HCT116 (cell line): Measurements from ENCODE around the gene THOC1. TPM values are rescaled to one million over a fixed set of nuclear protein-coding genes. Genes with fewer than 3 reads are reported as not detected.

Experiments
- ATAC-seq: fragments of 200-7000 bp; cut with Tn5 transposase; 2 replicates; pipeline ENCODE4 v1.9.1; 2020; ENCODE audit warnings: mild to moderate bottlenecking, moderate library complexity
- BruUV-seq: library from RNA; stranded (reverse); fragments of 400-500 nt; replicated peaks from 2 replicates; lab custom pipeline; 2021; lab: Mats Ljungman, UMichigan
- CTCF ChIA-PET: fragments of 300-600 bp; sonication (Branson Sonifier 250); formaldehyde crosslinking; loops from one replicate; lab custom pipeline; 2021; ENCODE audit warnings: antibody characterized with exemption; lab: Charles Lee
- POLR2A ChIA-PET: fragments of 300-600, 350-600 bp; sonication (Branson Sonifier 250); formaldehyde crosslinking; loops from one replicate; lab custom pipeline; 2021; ENCODE audit warnings: antibody characterized with exemption; lab: Charles Lee
- RAD21 ChIA-PET, 2 experiments: fragments of 300-600 bp; sonication (Branson Sonifier 250); formaldehyde crosslinking; loops; one replicate each; lab custom pipeline; 2023; ENCODE audit warnings: low total read pairs in 2 of 2; ENCODE audit not compliant: uncharacterized antibody in 2 of 2, unreplicated experiment in 2 of 2, low non-redundant PET in 1 of 2; lab: Charles Lee
- DNase-seq: peaks from one replicate; pipeline ENCODE4 v3.0.0-alpha.2; 2010; ENCODE audit warnings: low read depth, low spot score
- H2AFZ ChIP-seq: fragments of 200-600 bp; shearing (Covaris generic), sonication (generic); 2 replicates; pipeline ENCODE4 v1.6.1; 2017; ENCODE audit warnings: low read depth, mixed run types, mixed read lengths, antibody characterized with exemption, low read length; ENCODE audit not compliant: poor library complexity, severe bottlenecking
- H3K27ac ChIP-seq: 2 replicates; pipeline ENCODE4 v1.5.1; 2012; ENCODE audit warnings: low read depth, low read length
- H3K27me3 ChIP-seq: fragments of 200-600 bp; sonication (generic); 2 replicates; pipeline ENCODE4 v1.6.1; 2016; ENCODE audit warnings: mixed run types, low read length, mixed read lengths; ENCODE audit not compliant: insufficient read depth
- H3K36me3 ChIP-seq, 2 experiments: fragments of 200-500 bp in 1 of 2; fragments of 200-600 bp in 1 of 2; sonication (Bioruptor generic) in 1 of 2; sonication (generic) in 1 of 2; 2 replicates each; pipeline versions ENCODE4 v1.5.1 to v1.6.1; 2014 to 2016; ENCODE audit warnings: low read length in 2 of 2, inconsistent platforms in 1 of 2, mixed read lengths in 1 of 2, mixed run types in 1 of 2; ENCODE audit not compliant: insufficient read depth in 2 of 2, control insufficient read depth in 1 of 2
- H3K4me1 ChIP-seq, 2 experiments: fragments of 200-600 bp in 1 of 2; sonication (generic) in 1 of 2; 2 replicates each; pipeline versions ENCODE4 v1.5.1 to v1.6.1; 2012 to 2017; ENCODE audit warnings: low read length in 2 of 2, inconsistent platforms in 1 of 2, mild to moderate bottlenecking in 1 of 2, mixed read lengths in 1 of 2, mixed run types in 1 of 2, moderate library complexity in 1 of 2; ENCODE audit not compliant: insufficient read depth in 2 of 2, control insufficient read depth in 1 of 2
- H3K4me2 ChIP-seq: fragments of 200-600 bp; sonication (generic); 2 replicates; pipeline ENCODE4 v1.6.1; 2017; ENCODE audit warnings: mixed run types, low read length, mixed read lengths
- H3K4me3 ChIP-seq, 2 experiments: fragments of 200-600 bp in 1 of 2; sonication (generic) in 1 of 2; replicated peaks in 1 of 2; 2 replicates each; pipeline ENCODE4 v1.5.1; 2011 to 2016; ENCODE audit warnings: low read length in 2 of 2, control low read depth in 1 of 2, low read depth in 1 of 2, mild to moderate bottlenecking in 1 of 2, mixed read lengths in 1 of 2, mixed run types in 1 of 2
- H3K79me2 ChIP-seq: fragments of 200-600 bp; sonication (generic); 2 replicates; pipeline ENCODE4 v1.6.1; 2017; ENCODE audit warnings: mild to moderate bottlenecking, mixed run types, low read length, moderate library complexity, mixed read lengths; ENCODE audit not compliant: insufficient read depth
- H3K9ac ChIP-seq: fragments of 200-600 bp; sonication (generic); 2 replicates; pipeline ENCODE4 v1.6.1; 2016; ENCODE audit warnings: low read length, mixed read lengths
- H3K9me2 ChIP-seq: fragments of 200-600 bp; sonication (generic), shearing (Covaris generic); 2 replicates; pipeline ENCODE4 v1.6.1; 2017; ENCODE audit warnings: mixed run types, mild to moderate bottlenecking, moderate library complexity; ENCODE audit not compliant: insufficient read depth
- H3K9me3 ChIP-seq, 2 experiments: fragments of 200-500 bp in 1 of 2; fragments of 200-600 bp in 1 of 2; sonication (Bioruptor generic) in 1 of 2; sonication (generic) in 1 of 2; 2 replicates each; pipeline ENCODE4 v1.6.1; 2014 to 2017; ENCODE audit warnings: low read length in 2 of 2, mixed read lengths in 2 of 2, inconsistent platforms in 1 of 2, low read depth in 1 of 2, mild to moderate bottlenecking in 1 of 2, mixed run types in 1 of 2, moderate library complexity in 1 of 2; ENCODE audit not compliant: control insufficient read depth in 1 of 2, insufficient read depth in 1 of 2
- H4K20me1 ChIP-seq: fragments of 200-600 bp; sonication (generic), shearing (Covaris generic); 2 replicates; pipeline ENCODE4 v1.6.1; 2017; ENCODE audit warnings: mixed run types, mild to moderate bottlenecking, moderate library complexity; ENCODE audit not compliant: insufficient read depth
- CBX3 ChIP-seq: IDR thresholded peaks from 2 replicates; pipeline ENCODE4 v1.6.1; 2012; ENCODE audit warnings: low read depth
- CEBPB ChIP-seq: IDR thresholded peaks from 2 replicates; pipeline ENCODE4 v1.6.1; 2012; ENCODE audit warnings: low read depth
- EGR1 ChIP-seq: IDR thresholded peaks from 2 replicates; pipeline ENCODE4 v1.6.1; 2012; ENCODE audit warnings: low read depth
- ELF1 ChIP-seq: IDR thresholded peaks from 2 replicates; pipeline ENCODE4 v1.6.1; 2012; ENCODE audit warnings: low read depth, borderline replicate concordance
- EZH2 ChIP-seq: fragments of 200-600 bp; sonication (generic); IDR thresholded peaks from 2 replicates; pipeline ENCODE4 v1.6.1; 2017; ENCODE audit warnings: antibody characterized with exemption, mixed run types
- EZH2phosphoT487 ChIP-seq: fragments of 200-600 bp; IDR thresholded peaks from 2 replicates; pipeline ENCODE4 v1.6.1; 2018; ENCODE audit warnings: antibody characterized with exemption, borderline replicate concordance
- FOSL1 ChIP-seq: IDR thresholded peaks from 2 replicates; pipeline ENCODE4 v1.6.1; 2012; ENCODE audit warnings: low read depth
- MAX ChIP-seq: IDR thresholded peaks from 2 replicates; pipeline ENCODE4 v1.6.1; 2012
- POLR2AphosphoS5 ChIP-seq: IDR thresholded peaks from 2 replicates; pipeline ENCODE4 v1.6.1; 2011; ENCODE audit warnings: mild to moderate bottlenecking, low read depth, low read length, moderate library complexity
- RAD21 ChIP-seq: IDR thresholded peaks from 2 replicates; pipeline ENCODE4 v1.6.1; 2012; ENCODE audit warnings: low read depth, mild to moderate bottlenecking
- SIN3A ChIP-seq: IDR thresholded peaks from 2 replicates; pipeline ENCODE4 v1.6.1; 2012; ENCODE audit warnings: low read depth
- SP1 ChIP-seq: IDR thresholded peaks from 2 replicates; pipeline ENCODE4 v1.6.1; 2012; ENCODE audit warnings: low read depth
- SRF ChIP-seq: IDR thresholded peaks from 2 replicates; pipeline ENCODE4 v1.6.1; 2012; ENCODE audit warnings: low read depth
- TCF7L2 ChIP-seq: IDR thresholded peaks from 2 replicates; pipeline ENCODE4 v1.7.0; 2011; ENCODE audit warnings: borderline replicate concordance, inconsistent platforms; ENCODE audit not compliant: insufficient read depth, insufficient read length; ENCODE audit errors: extremely low read depth
- YY1 ChIP-seq: IDR thresholded peaks from 2 replicates; pipeline ENCODE4 v1.6.1; 2011; ENCODE audit warnings: low read length, low read depth, moderate library complexity, mild to moderate bottlenecking; ENCODE audit not compliant: insufficient replicate concordance; ENCODE audit errors: extremely low read depth
- ZNF274 ChIP-seq: fragments of 200-500 bp; sonication (Bioruptor generic); IDR thresholded peaks from 2 replicates; pipeline ENCODE4 v1.6.1; 2014; ENCODE audit warnings: mild to moderate bottlenecking, low read depth, low read length, inconsistent platforms
- intact Hi-C: fragments of 100-400 bp; cut with micrococcal nuclease; formaldehyde crosslinking; loops from 2 replicates; pipeline ENCODE4 v1.10.0; 2022
- total RNA-seq: library from RNA; stranded (reverse); gene quantifications from one replicate; pipeline ENCODE4 v1.2.1, GENCODE V29; 2021; ENCODE audit not compliant: unreplicated experiment
- TF ChIP-seq, protein P1 (sequence below): IDR thresholded peaks from 2 replicates; pipeline ENCODE4 v1.6.1; 2011; ENCODE audit warnings: mild to moderate bottlenecking, low read length, moderate library complexity; ENCODE audit not compliant: insufficient replicate concordance; ENCODE audit errors: extremely low read depth
- TF ChIP-seq, protein P2 (sequence below): IDR thresholded peaks from 2 replicates; pipeline ENCODE4 v1.6.1; 2012
- TF ChIP-seq, protein P3 (sequence below), 3 experiments: fragments of 200-600 bp in 1 of 3; sonication (generic) in 1 of 3; IDR thresholded peaks in 2 of 3; conservative IDR thresholded peaks in 1 of 3; 2 replicates each; pipeline ENCODE4 v1.5.1; 2012 to 2017; ENCODE audit warnings: low read depth in 2 of 3, low read length in 2 of 3, antibody characterized with exemption in 1 of 3, borderline replicate concordance in 1 of 3, control low read depth in 1 of 3, mild to moderate bottlenecking in 1 of 3, mixed read lengths in 1 of 3, mixed run types in 1 of 3, moderate library complexity in 1 of 3; ENCODE audit not compliant: insufficient read depth in 1 of 3
- TF ChIP-seq, protein P4 (sequence below): IDR thresholded peaks from 2 replicates; pipeline ENCODE4 v1.6.1; 2012; ENCODE audit warnings: low read depth

Gene THOC1
- total RNA-seq, 1 experiment from 2014 or later: 26.0 TPM

DNA sequence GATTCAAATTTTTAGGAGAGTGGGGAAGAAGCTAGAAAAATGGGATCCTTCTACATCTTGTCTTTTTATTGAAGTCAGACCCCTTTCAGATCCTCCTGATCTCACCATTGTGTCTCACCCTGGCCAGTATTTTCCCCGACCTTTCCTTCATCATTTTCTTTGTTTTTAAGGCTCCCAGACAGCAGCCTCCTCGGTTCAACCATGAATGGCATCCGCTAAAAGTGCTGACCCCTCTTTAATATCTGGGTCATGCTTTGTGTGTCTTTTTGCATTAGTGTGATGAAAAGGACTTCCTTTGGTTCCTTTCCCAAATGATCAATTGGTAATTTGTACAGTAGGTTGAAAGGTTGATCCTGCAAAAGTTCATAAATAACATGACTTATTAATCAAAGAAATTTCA, 26.7 kb upstream of the THOC1 start:
- no peaks in the 10 kb centered on the region for H3K27me3 ChIP-seq

More for the DNA sequence above, 26.7 kb upstream of the THOC1 start:
- no peak overlapping the region for H3K9ac ChIP-seq
- H3K27ac ChIP-seq: no peak overlapping the region
- no TSS peak for BruUV-seq
- H3K79me2 ChIP-seq: no peaks in the 10 kb centered on the region
- DNase-seq: no peak
- no peak overlapping the region for H3K4me3 ChIP-seq
- ATAC-seq: no peak
- CTCF ChIA-PET: no interaction called here
- no peaks in the 10 kb centered on the region for H3K4me1 ChIP-seq
- no peaks in the 10 kb centered on the region for H3K36me3 ChIP-seq
- no peak overlapping the region for H2AFZ ChIP-seq
- TF ChIP-seq, protein P1, sequence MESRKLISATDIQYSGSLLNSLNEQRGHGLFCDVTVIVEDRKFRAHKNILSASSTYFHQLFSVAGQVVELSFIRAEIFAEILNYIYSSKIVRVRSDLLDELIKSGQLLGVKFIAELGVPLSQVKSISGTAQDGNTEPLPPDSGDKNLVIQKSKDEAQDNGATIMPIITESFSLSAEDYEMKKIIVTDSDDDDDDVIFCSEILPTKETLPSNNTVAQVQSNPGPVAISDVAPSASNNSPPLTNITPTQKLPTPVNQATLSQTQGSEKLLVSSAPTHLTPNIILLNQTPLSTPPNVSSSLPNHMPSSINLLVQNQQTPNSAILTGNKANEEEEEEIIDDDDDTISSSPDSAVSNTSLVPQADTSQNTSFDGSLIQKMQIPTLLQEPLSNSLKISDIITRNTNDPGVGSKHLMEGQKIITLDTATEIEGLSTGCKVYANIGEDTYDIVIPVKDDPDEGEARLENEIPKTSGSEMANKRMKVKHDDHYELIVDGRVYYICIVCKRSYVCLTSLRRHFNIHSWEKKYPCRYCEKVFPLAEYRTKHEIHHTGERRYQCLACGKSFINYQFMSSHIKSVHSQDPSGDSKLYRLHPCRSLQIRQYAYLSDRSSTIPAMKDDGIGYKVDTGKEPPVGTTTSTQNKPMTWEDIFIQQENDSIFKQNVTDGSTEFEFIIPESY: no peak
- no peak for TF ChIP-seq POLR2AphosphoS5
- TF ChIP-seq CBX3: no peak
- no peak for TF ChIP-seq RAD21
- TF ChIP-seq SIN3A: no peak
- TF ChIP-seq TCF7L2: no peak
- TF ChIP-seq, protein P2, sequence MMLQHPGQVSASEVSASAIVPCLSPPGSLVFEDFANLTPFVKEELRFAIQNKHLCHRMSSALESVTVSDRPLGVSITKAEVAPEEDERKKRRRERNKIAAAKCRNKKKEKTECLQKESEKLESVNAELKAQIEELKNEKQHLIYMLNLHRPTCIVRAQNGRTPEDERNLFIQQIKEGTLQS: no peak
- TF ChIP-seq, protein P3, sequence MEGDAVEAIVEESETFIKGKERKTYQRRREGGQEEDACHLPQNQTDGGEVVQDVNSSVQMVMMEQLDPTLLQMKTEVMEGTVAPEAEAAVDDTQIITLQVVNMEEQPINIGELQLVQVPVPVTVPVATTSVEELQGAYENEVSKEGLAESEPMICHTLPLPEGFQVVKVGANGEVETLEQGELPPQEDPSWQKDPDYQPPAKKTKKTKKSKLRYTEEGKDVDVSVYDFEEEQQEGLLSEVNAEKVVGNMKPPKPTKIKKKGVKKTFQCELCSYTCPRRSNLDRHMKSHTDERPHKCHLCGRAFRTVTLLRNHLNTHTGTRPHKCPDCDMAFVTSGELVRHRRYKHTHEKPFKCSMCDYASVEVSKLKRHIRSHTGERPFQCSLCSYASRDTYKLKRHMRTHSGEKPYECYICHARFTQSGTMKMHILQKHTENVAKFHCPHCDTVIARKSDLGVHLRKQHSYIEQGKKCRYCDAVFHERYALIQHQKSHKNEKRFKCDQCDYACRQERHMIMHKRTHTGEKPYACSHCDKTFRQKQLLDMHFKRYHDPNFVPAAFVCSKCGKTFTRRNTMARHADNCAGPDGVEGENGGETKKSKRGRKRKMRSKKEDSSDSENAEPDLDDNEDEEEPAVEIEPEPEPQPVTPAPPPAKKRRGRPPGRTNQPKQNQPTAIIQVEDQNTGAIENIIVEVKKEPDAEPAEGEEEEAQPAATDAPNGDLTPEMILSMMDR (IDR thresholded peaks at IDR 0.05 in 2 of 3, conservative IDR thresholded peaks at IDR 0.05 in 1 of 3; ENCODE audit: borderline replicate concordance in 1 of 3, insufficient read depth in 1 of 3, low read depth in 2 of 3, low read length in 2 of 3): no peak
- TF ChIP-seq EZH2phosphoT487: no peak
- TF ChIP-seq MAX: no peak
- no peak for TF ChIP-seq EGR1
- no peak for TF ChIP-seq ELF1
- TF ChIP-seq CEBPB: no peak
- no peak for TF ChIP-seq ZNF274
- TF ChIP-seq SRF: no peak
- TF ChIP-seq EZH2: no peak
- TF ChIP-seq, protein P4, sequence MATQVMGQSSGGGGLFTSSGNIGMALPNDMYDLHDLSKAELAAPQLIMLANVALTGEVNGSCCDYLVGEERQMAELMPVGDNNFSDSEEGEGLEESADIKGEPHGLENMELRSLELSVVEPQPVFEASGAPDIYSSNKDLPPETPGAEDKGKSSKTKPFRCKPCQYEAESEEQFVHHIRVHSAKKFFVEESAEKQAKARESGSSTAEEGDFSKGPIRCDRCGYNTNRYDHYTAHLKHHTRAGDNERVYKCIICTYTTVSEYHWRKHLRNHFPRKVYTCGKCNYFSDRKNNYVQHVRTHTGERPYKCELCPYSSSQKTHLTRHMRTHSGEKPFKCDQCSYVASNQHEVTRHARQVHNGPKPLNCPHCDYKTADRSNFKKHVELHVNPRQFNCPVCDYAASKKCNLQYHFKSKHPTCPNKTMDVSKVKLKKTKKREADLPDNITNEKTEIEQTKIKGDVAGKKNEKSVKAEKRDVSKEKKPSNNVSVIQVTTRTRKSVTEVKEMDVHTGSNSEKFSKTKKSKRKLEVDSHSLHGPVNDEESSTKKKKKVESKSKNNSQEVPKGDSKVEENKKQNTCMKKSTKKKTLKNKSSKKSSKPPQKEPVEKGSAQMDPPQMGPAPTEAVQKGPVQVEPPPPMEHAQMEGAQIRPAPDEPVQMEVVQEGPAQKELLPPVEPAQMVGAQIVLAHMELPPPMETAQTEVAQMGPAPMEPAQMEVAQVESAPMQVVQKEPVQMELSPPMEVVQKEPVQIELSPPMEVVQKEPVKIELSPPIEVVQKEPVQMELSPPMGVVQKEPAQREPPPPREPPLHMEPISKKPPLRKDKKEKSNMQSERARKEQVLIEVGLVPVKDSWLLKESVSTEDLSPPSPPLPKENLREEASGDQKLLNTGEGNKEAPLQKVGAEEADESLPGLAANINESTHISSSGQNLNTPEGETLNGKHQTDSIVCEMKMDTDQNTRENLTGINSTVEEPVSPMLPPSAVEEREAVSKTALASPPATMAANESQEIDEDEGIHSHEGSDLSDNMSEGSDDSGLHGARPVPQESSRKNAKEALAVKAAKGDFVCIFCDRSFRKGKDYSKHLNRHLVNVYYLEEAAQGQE: no peak
- TF ChIP-seq FOSL1: no peak
- TF ChIP-seq SP1: no peak
- TF ChIP-seq YY1: no peak
- no peaks in the 10 kb centered on the region for H3K9me2 ChIP-seq
- H4K20me1 ChIP-seq: no peaks in the 10 kb centered on the region
- no peak overlapping the region for H3K4me2 ChIP-seq
- RAD21 ChIA-PET: no interaction called here
- intact Hi-C loops: no loop called here
- no peaks in the 10 kb centered on the region for H3K9me3 ChIP-seq
- POLR2A ChIA-PET: no interaction called here
